ENCODE measurements around the gene NUP93.
"Not testable (repeated sequence)": the region's sequence is repeated elsewhere in the genome, so short reads cannot be mapped to it uniquely, and the experiment has no call there.

Gene NUP93

DNA sequence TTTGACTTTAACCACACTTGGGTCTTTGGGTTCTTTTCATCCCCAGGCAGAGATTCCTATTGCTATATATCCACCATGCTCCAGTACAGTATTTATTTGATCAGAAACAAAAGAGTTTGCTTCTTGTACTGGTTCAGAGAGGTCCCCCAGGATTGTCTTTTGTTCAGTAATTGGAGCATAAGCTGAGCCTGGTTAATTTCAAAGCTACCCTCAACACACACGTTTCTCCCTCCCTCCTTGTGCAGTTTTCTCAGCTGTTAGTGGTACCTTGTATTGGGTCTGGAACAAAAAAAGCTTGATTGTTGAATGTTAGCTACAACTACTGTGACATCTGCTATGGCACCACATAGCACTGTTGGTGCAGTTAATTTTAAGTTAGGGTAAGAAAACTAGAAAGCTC lies 50.0 kb downstream of the NUP93 start:
- no peak for DNase-seq (ENCODE audit: low spot score)

DNA sequence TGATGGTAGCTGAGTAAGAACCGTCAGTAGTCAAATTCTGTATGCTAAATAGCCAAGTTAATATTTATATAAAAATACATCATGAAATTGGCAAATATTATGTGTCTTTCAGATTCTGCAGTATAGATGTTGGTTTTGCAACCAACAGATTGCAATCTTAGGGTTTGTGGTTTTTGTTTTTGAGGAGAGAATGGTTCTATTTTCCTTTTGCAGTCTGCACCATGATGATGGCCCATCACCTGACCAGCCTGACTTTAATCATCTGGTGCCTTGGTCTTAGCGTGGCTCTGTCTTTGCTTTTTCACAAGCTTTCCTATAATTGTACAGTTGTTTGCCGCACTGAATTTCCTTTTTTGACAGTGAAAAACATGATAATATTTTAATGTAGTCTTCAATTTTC lies 50.7 kb downstream of the NUP93 start:
- no peak for DNase-seq (ENCODE audit: low spot score)

DNA sequence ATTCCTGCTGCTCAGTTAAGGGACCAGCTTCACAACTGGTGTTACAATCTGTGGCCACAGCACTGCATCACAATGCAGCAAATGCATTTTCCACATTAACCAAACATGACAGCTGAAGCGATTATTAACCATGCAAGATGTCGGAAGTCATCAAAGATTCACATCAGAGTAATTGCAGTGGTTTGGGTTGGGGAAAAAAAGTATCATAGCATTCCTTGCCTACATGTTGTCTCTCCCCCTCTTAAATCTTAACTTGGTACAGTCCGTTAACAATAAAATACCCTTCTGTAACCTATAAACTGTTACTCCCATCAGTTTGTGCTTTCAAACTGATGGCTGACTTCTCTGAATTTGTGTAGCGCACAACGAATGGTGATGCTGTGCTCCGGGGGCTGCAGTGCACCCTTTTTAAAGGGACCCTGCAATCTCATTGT lies 51.6 kb downstream of the NUP93 start:
- no peak for DNase-seq (ENCODE audit: low spot score)

DNA sequence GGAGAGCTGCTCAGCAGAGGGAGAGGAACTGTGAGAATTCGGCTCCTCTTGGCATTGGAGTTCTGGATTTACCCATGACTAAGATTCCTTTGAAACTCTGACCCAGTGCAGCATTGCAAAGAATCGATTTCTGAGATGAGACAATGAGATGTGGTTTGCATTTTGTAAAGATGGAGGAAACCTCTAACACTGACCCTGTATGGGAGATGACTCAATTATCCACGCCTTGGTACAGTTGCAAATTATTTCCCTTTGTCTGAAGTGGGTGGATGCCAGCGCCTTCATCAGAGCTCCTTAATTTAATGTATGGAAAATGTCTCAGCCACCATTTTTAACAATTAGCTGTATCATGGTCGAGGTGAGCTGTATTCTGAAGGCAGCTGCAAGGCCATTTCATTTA lies 53.4 kb downstream of the NUP93 start:
- no peak for DNase-seq (ENCODE audit: low spot score)

DNA sequence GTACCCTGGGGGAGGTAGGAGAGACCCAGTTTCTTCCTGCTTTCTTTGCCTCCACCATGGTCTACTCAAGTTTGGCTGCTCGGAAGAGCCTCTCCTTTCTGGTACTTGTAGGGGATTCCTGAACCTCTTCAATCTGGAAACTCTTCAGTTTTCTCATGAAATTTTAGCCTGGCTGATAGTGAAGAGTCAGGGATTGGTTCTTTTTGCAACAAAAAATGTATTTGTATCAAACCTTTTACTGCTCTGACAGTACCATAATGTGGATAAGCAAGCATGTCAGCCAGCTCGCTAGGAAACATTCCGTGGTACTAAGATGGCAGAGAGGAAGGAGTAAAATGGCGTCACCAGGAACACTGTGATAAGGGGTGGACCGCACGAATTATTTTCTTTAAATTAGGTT lies 55.4 kb downstream of the NUP93 start:
- DNase-seq (ENCODE audit: low spot score) = no peak

DNA sequence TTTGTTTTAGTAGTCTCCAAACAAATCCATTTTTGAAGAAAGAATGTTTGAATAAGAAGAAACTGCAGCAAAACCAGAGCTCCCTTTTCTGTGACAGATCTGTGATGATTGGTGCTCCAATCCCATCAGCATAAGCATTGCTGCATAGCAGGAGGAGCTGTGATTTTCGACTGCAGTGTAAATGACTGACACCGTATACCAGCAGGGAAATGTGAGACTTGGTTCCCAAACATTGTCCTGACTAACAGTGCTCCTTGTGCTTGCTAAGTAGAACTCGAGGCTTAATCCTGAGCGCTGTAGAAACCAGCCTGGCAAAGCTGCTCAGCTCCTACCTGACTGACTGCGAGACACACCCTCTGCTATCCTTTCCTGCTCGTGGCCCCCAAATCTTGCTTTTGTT lies 57.2 kb downstream of the NUP93 start:
- DNase-seq (ENCODE audit: low spot score) = no peak

DNA sequence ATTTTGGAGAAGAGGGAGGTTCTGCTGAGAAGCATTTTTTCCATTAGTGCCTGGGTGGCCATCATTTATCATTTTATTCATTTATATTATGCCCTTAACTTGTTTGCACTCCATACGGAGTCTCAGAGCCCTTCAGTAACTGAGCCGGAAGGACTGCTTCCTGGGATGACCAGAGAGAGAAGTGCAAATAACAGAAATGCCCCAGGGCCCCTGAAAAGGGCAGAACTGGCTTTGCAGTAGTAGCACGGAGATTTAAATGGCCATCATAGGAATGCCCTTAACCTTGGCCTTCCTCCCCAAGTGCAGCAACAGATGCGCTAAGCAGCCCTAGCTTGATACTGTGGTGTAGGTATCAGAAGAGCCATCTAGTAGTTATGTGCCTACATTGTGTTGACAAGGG lies 58.5 kb downstream of the NUP93 start:
- DNase-seq (ENCODE audit: low spot score) = no peak

DNA sequence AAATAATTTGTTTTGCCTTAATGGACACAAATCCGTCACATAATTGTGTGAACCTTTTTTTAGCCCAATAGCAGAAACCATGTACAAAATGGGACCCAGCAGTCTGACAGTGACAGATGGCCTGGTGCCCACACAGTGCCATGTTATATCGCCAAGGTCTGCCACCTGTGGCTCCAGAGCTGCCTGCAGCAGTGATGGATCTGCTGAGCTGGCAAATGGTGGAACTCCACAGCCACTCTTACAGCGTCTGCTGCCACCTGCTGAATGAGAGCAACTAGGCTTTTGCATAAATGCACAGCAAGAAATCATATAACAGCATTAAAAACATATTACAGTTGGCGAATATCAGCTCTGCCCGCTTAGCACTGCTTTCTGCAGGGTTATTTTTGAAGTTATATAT lies 59.4 kb downstream of the NUP93 start:
- peak; percentile 33 for DNase-seq (ENCODE audit: low spot score)

DNA sequence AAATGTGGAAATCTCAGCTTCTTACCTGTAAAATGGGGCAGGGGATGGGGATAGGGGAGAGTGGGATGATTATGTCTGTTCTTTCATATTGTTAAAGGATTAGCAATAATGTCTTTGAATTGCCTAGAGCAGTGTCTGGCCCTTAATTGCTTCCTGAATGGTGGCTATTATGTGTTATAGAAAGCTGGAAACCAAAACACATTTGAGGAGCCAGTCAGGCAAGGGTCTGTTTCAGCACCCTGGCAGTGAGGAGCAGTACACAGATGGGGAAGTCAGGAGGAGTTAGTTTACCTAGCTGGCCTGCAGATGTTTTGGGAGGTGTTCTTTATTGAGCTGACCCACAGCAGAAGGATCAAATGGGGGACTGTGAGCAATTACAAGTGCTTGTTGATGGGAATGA lies 63.0 kb downstream of the NUP93 start:
- DNase-seq (ENCODE audit: low spot score) = no peak

DNA sequence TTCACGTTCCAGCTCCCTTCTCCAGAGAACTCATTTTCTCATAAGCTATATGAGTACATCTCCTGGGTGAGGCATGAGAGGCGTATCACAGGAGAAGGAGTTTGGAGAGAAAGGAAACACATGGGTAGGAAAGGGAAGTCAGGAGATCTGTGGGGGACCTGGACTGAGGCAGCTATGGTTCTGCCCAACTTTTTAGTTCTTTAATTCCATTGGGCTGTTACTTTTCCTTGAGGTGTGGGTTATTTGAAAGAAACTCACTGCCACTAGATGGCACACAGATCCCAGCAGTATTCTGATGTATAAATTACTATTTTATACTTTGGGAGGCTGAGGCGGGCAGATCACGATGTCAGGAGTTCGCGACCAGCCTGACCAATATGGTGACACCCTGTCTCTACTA lies 63.6 kb downstream of the NUP93 start:
- no peak for DNase-seq (ENCODE audit: low spot score)

DNA sequence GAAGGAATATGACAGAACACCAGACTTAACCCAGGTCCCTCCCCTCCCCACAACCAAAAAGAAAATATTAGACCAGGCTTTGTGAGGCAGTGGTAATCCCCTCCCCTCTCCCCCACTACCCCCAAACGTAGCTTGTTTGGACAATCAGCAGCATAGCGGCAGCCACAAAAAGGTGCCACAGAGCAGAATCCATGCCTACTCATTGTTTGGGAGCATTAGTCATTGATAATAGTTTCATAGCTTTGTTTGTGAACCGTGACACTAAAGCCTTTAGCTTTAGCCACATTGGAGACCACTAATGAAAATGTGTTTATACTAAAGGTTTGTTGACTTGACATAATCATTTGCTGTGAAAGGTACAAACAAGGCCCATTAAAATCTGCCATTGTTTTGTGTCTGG lies 65.1 kb downstream of the NUP93 start:
- DNase-seq (ENCODE audit: low spot score) = no peak

DNA sequence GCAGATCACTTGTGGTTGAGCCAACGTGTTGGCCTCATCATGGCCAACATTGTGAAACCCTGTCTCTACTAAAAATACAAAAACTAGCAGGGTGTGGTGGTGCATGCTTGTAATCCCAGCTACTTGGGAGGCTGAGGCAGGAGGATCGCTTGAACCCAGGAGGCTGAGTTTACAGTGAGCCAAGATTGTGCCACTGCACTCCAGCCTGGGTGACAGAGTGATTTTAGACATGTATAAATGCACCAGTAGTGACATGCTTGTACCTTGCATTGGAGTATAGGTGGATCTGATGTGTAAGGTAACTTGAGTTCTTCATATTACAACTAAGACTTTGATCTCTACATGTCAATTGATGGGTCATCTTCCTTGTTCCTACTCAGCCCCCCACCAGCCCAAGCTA lies 67.1 kb downstream of the NUP93 start:
- not testable (repeated sequence) for DNase-seq (ENCODE audit: low spot score)

DNA sequence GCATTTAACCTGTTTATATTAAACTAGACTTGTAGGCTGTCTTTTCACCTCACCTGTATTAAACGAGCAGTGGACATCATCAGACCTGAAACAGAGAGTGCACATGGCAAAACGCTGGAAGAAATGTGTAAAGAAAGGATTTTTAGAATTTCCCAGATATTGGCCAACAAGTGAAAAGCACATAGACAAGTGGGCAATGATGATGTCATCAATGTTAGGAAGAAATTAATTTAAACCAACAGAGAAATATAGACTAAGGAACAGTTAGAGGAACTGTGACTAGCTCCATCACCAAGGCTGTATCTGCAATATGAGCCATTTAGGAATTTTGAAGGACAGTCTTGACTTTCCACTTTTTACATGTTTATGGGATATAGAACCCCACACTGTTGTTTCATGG lies 67.9 kb downstream of the NUP93 start:
- DNase-seq (ENCODE audit: low spot score) = no peak

DNA sequence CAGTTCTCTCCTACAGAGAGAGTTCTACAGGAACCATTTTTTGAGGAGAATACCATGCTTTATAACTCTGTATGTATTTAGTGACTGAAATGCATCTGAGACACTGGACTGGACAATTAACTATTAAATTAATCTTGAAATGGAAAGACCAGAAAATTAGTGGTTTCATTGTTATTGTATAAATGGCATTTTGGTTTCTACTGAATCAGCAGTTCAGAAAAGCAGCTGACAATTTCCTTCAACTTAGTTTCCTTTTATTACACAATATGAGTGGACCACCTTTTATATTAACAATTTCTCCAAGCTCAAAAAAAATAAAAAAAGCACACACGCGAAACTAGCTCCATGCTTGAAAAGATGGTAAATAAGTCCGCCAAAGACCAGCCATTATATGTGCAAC lies 69.0 kb downstream of the NUP93 start:
- DNase-seq (ENCODE audit: low spot score) = no peak

DNA sequence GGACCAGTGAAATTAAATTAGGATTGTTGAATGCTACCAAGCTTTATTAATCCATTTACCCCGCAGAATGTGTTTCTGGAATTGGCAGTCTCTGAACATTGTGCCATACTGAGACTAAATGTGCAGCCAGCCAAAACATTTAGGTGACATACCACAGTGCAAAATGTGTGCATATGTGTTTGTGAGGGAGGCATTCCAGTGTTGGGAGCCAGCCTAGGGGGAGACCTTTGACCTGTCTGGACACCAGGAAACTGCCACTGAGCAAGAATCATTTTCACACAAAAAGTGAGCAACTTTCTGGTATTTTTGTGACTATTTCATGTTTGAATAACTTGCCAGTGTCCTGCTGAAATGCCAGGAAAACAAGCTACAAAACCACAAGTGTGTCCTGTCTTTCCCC lies 70.4 kb downstream of the NUP93 start:
- DNase-seq (ENCODE audit: low spot score) = no peak

DNA sequence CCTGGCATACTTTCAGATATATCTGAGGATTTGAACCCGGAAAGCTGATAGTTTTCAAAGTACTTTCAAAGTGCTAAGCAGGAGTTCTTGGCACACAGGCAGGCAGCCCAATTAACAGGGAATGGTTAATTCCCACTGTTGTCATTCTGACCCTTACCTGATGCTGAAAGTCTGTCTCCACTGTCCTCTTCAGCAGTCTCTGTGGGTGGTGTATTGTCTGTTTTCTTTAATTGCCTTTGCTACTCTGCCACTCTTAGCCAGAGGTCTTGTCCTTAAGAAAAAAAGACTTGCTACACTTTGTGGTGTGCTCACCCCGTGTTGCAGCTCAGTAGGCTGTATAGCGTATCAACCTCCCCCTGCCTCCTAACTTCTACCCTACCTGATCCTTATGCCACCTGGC lies 71.8 kb downstream of the NUP93 start:
- DNase-seq (ENCODE audit: low spot score) = no peak

DNA sequence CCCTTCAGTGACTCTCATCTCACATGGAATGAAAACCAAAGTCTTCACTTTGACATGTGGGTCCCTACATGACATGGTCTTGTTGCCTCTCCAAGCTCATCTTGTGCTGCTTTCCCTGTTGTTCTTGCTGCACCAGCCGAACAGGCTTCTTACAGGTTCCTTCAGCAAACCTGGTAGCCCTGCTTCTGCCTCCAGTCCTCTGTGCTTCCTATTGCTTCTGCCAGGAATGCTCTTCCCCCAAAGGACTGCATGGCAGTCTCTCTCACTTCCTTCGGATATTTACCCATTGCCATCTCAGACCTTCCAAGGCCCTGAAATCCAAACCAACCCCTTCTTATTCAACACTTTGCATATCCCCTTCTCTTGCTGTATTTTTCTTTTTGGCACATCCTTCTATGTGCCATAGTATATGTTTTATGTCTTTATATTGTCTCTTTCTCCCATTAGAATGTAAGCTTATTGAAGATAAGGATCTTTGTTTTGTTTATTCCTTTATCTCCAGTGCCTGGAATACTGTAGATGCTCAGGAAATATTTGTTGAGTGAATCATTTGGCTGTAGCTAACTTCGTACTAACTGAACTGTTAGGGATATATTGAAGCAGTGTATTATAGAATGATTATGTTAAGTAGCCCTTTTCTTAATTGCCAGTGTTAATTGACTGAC lies 77.2 kb downstream of the NUP93 start:
- DNase-seq (ENCODE audit: low spot score) = peak; percentile 25

DNA sequence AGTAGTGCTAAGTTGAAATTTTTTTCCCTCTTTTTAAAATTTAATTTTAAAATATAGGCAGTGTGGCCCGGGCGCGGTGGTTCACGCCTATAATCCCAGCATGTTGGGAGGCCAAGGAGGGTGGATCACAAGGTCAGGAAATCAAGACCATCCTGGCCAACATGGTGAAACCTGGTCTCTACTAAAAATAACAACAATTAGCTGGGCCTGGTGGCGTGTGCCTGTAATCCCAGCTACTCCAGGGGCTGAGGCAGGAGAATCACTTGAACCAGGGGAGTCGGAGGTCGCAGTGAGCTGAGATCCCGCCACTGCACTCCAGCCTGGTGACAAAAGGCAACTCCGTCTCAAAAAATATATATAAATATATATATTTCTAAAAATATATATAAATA lies 77.7 kb downstream of the NUP93 start:
- not testable (repeated sequence) for DNase-seq (ENCODE audit: low spot score)

DNA sequence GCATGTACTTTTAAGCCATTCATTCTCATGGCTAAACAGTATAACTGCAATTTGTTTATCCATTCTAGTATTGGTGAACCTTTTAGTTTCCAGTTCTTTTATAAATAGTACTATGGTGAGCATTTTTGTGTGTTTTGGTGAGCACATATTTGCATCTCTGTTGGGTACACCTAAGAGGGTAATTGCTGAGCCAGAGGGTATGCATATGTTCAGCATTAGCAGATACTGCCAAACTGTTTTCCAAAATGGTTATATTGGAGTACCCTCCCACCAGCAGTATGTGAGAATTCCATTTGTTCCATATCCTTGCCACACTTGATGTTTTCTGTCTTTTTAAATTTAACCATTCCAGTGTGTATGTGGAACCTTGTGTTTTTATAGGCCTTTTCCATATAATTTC lies 81.0 kb downstream of the NUP93 start:
- no peak for DNase-seq (ENCODE audit: low spot score)

DNA sequence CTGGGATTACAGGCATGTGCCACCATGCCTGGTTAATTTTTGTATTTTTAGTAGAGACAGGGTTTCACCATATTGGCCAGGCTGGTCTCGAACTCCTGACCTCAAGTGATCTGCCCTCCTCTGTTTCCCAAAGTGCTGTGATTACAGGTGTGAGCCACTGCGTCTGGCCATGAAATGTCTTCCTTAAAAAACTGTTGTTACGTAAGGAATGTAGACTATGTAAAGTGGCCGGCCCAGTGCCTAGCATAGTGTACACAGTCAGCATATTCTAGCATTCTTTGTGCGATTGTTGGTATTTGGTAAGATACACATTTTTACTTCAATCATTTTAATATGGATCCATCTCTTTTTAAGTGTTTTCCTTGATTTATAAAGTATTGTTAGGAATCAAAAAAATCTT lies 81.7 kb downstream of the NUP93 start:
- DNase-seq (ENCODE audit: low spot score) = not testable (repeated sequence)

DNA sequence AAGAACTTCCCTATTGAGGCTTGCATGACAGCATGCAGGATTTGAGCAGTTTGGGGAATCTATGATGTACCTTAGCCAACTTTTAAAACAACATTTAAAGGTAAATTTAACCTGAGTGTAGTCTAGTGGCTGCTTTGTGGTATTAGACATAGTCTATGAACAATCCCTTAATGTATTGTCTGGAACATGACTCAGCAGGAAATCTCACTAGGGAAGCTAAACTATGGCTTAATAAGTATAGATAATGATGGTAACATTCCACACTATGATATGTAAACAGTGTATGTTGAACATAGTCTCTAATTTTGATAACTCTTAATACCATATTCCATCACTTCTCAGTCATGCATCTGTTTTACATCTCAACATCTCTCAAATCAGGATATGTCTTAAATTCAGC lies 83.0 kb downstream of the NUP93 start:
- no peak for DNase-seq (ENCODE audit: low spot score)

DNA sequence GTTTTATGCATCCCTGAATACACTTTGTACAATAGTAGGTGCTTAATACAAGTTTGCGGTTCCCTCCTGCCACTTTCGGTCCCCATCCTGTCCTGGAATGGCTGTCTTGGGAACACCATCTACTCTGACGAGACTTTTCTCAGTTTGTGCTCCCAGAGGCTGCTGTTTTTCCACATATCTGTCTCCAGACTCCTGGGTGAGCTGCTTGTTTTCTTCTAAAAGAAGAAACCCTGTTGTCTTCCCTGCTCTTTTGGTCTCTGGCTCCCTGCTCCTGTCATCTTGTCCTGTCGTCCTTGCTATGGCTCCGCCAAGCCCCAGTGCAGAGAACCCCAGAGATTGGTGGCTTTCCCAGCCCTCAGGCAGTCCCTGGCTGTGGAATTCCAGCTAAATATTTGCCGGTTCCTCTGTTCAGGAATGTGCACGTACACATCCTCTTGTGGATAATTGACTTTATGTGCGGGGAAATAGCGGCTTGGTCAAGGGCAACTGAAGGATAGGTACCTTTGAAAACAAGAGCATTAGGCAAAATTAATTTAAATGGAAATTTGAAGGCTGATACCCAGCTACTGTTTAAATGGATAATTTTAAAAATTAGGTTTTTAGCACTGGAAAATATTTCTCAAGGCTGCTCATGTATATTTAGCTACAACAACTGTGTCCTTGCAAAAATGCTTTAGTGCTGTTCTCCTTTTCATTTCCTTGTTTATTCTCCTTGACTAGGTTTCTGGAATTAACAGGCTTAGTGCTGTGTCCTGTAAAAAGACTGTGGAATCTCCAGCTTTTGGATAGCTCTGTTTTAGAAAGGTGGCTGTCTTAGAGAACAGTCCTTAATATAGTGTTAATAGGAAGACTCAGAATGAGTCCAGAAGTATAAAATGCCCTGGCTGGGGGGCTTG lies 84.9 kb downstream of the NUP93 start:
- no peak for DNase-seq (ENCODE audit: low spot score)

DNA sequence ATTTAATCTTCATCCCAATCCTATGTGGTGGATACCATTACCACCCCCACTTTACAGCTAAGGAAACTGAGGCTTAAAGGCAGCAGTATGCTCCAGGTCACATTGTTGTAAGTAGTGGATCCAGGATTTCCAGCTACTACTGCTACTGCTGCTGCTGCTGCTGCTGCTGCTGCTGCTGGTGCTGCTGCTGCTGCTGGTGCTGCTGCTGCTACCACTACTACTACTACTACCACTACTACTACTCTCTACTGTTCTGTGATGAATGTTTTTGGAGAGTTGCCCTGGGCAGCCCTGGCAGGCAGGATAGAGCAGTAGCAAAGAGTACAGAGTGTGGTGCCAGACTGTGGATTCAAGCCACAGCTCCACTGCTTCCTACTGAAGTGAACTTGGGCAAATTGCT lies 85.8 kb downstream of the NUP93 start:
- no peak for DNase-seq (ENCODE audit: low spot score)

DNA sequence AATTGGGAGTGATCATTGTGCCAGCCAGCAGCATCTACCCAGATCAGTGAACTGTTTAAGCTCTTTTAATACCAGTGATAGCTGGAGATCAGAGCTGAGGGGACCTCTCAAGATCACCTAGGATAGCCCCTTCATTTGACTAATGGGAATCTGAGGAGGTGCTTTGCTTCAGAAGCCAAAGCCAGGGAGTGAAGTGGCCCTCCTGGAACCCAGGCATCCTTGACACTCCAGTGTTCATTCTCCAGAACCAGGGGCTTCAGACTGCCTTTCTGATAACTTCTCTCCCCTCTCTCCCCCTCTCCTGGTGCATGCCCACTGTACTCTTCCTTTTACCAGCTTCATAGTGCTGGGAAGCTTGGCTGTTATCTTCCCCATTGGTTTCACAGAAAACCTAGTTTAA lies 87.1 kb downstream of the NUP93 start:
- no peak for DNase-seq (ENCODE audit: low spot score)

All from AG08395 (cell line).